Nephron (organoid): ENCODE measurements around the gene NEURL1.

Experiments
- H3K27ac Mint-ChIP-seq, 3 experiments: 2 replicates each; pipeline ENCODE4 v1.8.0; 2020; ENCODE audit warnings: mixed read lengths in 3 of 3, mild to moderate bottlenecking in 2 of 3, moderate library complexity in 1 of 3
- H3K27me3 Mint-ChIP-seq: 2 replicates; pipeline ENCODE4 v1.8.0; 2021; ENCODE audit warnings: low read depth, mild to moderate bottlenecking, moderate library complexity, mixed read lengths
- H3K36me3 Mint-ChIP-seq: 2 replicates; pipeline ENCODE4 v1.8.0; 2020; ENCODE audit warnings: low read depth, mixed read lengths
- H3K4me1 Mint-ChIP-seq: 2 replicates; pipeline ENCODE4 v1.8.0; 2020; ENCODE audit warnings: mixed read lengths
- H3K4me3 Mint-ChIP-seq, 3 experiments: 2 replicates each; pipeline ENCODE4 v1.8.0; 2020; ENCODE audit warnings: mild to moderate bottlenecking in 3 of 3, mixed read lengths in 3 of 3, moderate library complexity in 2 of 3
- H3K9me3 Mint-ChIP-seq: 2 replicates; pipeline ENCODE4 v1.8.0; 2020; ENCODE audit warnings: mixed read lengths
- CTCF ChIP-seq, 3 experiments: fragments of 200-600 bp; sonication (generic); IDR thresholded peaks; one replicate each; pipeline ENCODE4 v1.5.0; 2021; ENCODE audit warnings: antibody characterized with exemption in 3 of 3; ENCODE audit not compliant: unreplicated experiment in 3 of 3

The NEURL1 gene

DNA sequence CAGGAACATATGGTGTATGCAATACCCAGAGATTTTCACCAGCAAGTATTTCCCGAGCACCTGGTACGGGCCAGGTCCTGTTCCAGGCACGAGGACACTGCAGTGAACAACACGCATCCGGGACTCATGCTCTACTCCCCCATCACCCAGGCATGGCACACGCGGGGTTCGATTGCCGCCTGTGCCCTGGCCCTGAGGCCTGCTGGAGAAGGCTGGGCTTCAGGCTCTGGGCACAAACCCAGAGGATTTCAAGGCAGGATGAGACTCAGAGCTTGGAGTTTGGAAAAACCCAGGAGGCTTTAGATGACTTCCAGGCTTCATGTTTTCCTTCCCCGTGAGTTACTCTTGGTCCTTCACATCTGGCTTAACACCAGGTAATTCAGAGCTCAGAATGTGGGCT is 143.5 kb downstream of the NEURL1 start:
- no peak for TF ChIP-seq CTCF (IDR thresholded peaks at IDR 0.05; ENCODE audit: unreplicated experiment in 3 of 3)
- H3K9me3 Mint-ChIP-seq: no peaks in the 10 kb centered on the region
- peak overlapping the region; percentile 81 to 94 (median 88) for H3K27ac Mint-ChIP-seq
- H3K4me1 Mint-ChIP-seq: peaks cover 61% of the 10 kb centered on the region
- peaks cover under 1% of the 10 kb centered on the region for H3K36me3 Mint-ChIP-seq
- no peaks in the 10 kb centered on the region for H3K27me3 Mint-ChIP-seq
- peak overlapping the region in 2 of 3 experiments; percentile 32 to 46 for H3K4me3 Mint-ChIP-seq

DNA sequence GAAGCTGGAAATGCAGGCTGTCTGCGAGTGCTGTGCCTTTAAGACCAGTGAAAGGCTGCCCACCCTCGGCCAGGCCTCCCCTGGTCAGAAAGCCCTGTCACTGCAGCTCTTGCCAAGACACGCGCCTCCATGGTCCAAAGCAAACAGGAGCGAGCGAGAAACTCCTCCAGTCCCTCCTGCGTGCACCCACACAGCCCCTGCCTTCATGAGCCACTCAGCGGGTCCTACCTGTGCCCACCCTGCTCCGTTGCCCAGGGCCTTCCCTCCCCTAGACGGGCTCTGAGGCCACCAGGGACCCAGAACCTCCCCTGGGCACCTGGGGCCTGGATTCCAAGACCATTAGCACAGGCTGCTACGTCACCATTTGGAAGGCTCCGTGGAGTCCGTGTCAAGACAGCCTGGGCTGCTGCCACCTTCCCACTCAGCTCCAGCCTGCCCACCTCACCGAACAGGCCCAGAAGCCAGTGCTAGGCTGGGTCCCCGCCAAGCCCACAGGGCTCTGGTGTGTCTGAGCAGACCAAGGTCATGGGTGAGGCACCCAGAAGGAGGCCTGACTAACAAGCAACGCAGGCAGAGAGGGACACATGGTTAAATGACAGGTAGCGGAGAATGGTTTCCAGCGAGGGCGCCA is 144.5 kb downstream of the NEURL1 start:
- Mint-ChIP-seq H3K4me1 (peaks cover 71% of the 10 kb centered on the region), H3K27me3 (no peaks in the 10 kb centered on the region), H3K4me3 (peak overlapping the region in 2 of 3 experiments; percentile 12 to 23), H3K9me3 (no peaks in the 10 kb centered on the region), H3K36me3 (peaks cover 3% of the 10 kb centered on the region), H3K27ac (peak overlapping the region; percentile 81 to 94 (median 88))
- TF ChIP-seq CTCF (IDR thresholded peaks at IDR 0.05; ENCODE audit: unreplicated experiment in 3 of 3): no peak

GRCh38 chr10:103638948-103639347 is 145.4 kb downstream of the NEURL1 start:
- peaks cover 9% of the 10 kb centered on the region for H3K36me3 Mint-ChIP-seq
- no peaks in the 10 kb centered on the region for H3K9me3 Mint-ChIP-seq
- peak overlapping the region in 2 of 3 experiments; percentile 65 to 94 for H3K27ac Mint-ChIP-seq
- peaks cover 77% of the 10 kb centered on the region for H3K4me1 Mint-ChIP-seq
- no peaks in the 10 kb centered on the region for H3K27me3 Mint-ChIP-seq
- H3K4me3 Mint-ChIP-seq: no peak overlapping the region
- TF ChIP-seq CTCF (IDR thresholded peaks at IDR 0.05; ENCODE audit: unreplicated experiment in 3 of 3): no peak

- H3K36me3 Mint-ChIP-seq: peaks cover 14% of the 10 kb centered on the region
- H3K9me3 Mint-ChIP-seq: no peaks in the 10 kb centered on the region
- no peaks in the 10 kb centered on the region for H3K27me3 Mint-ChIP-seq
- H3K4me3 Mint-ChIP-seq: no peak overlapping the region
- H3K4me1 Mint-ChIP-seq: peaks cover 81% of the 10 kb centered on the region
- peak overlapping the region in 2 of 3 experiments; percentile 8 to 45 for H3K27ac Mint-ChIP-seq
- no peak for TF ChIP-seq CTCF (IDR thresholded peaks at IDR 0.05; ENCODE audit: unreplicated experiment in 3 of 3)
These were observed 147.1 kb downstream of the NEURL1 start for GRCh38 chr10:103640436-103641181.

DNA sequence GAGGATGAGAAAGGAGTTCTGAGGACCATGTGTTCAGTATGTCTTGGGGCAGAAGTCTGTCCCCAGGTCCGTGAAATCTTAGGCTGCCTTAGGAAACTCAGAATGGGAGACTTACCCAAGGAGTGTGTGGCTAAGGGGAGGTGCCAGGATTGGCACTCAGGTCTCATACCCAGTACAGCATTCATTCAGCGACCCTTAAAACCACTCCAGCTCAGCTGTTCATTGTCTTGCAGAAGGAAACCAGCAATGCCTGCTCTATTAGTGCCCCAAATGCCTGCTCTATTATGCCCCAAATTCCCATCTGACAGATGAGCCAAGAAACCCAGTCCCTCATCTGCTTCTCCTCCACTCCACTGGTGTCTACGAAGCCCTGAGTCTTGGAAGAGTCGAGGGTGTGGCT is 147.8 kb downstream of the NEURL1 start:
- Mint-ChIP-seq H3K27ac (peak overlapping the region in 2 of 3 experiments; percentile 3 to 8), H3K36me3 (peaks cover 14% of the 10 kb centered on the region), H3K4me3 (no peak overlapping the region), H3K27me3 (no peaks in the 10 kb centered on the region), H3K4me1 (peaks cover 84% of the 10 kb centered on the region), H3K9me3 (no peaks in the 10 kb centered on the region)
- TF ChIP-seq CTCF (IDR thresholded peaks at IDR 0.05; ENCODE audit: unreplicated experiment in 3 of 3): no peak
